Kidney (tissue), 14 donors: ENCODE data around the gene PHETA1. TPM values are rescaled to one million over a fixed set of nuclear protein-coding genes. Genes with fewer than 3 reads are reported as not detected.

Experiments
- DNase-seq, 5 donors: peaks; one replicate each; pipeline ENCODE4 v3.0.0-alpha.2; 2013 to 2020
- FAIRE-seq: peaks from 2 replicates; lab custom pipeline; 2012; peaks lifted over from hg19 to GRCh38; lab: Jason Lieb, UNC
- H3K27ac ChIP-seq, 2 donors: one replicate each; pipeline ENCODE4 v1.7.0; 2013; ENCODE audit warnings: low read depth in 2 of 2, low read length in 2 of 2, inconsistent platforms in 1 of 2
- H3K27me3 ChIP-seq: one replicate; pipeline ENCODE4 v1.7.1; 2013; ENCODE audit warnings: low read length, inconsistent platforms; ENCODE audit not compliant: control insufficient read depth, insufficient read depth
- H3K36me3 ChIP-seq, 3 donors: one replicate each; pipeline versions ENCODE4 v1.7.0 to v1.7.1; 2013; ENCODE audit warnings: low read length in 3 of 3, control low read depth in 1 of 3, inconsistent platforms in 1 of 3; ENCODE audit not compliant: insufficient read depth in 3 of 3, control insufficient read depth in 2 of 3
- H3K4me1 ChIP-seq, 3 donors: one replicate each; pipeline versions ENCODE4 v1.7.0 to v1.7.1; 2013; ENCODE audit warnings: low read length in 3 of 3, inconsistent platforms in 1 of 3, low read depth in 1 of 3; ENCODE audit not compliant: control insufficient read depth in 2 of 3, insufficient read depth in 2 of 3
- H3K4me3 ChIP-seq, 3 donors: one replicate each; pipeline versions ENCODE4 v1.7.0 to v1.8.1; 2013; ENCODE audit warnings: low read length in 3 of 3, control low read depth in 1 of 3, inconsistent platforms in 1 of 3
- H3K9ac ChIP-seq, 3 donors: one replicate each; pipeline versions ENCODE4 v1.7.0 to v1.7.1; 2013; ENCODE audit warnings: low read length in 3 of 3, control low read depth in 1 of 3, inconsistent platforms in 1 of 3
- H3K9me3 ChIP-seq, 3 donors: one replicate each; pipeline versions ENCODE4 v1.7.0 to v1.7.1; 2013; ENCODE audit warnings: low read length in 3 of 3, control low read depth in 1 of 3, inconsistent platforms in 1 of 3; ENCODE audit not compliant: control insufficient read depth in 2 of 3, insufficient read depth in 1 of 3
- CTCF ChIP-seq: IDR thresholded peaks from 3 replicates; pipeline ENCODE4 v1.5.1; 2012; ENCODE audit warnings: mild to moderate bottlenecking, moderate library complexity, borderline replicate concordance; ENCODE audit not compliant: insufficient read depth; ENCODE audit errors: extremely low read depth
- intact Hi-C: fragments of 100-400 bp; cut with DNase I; formaldehyde crosslinking; loops from one replicate; pipeline ENCODE4 v1.11.1; 2022
- polyA plus RNA-seq: library from polyadenylated mRNA; stranded (reverse); fragments of 350-450 nt; fragmentation: Illumina TruSeq; extraction: RNeasy Lipid Tissue Mini Kit (QIAGEN cat#74804); gene quantifications from one replicate; pipeline ENCODE4 v1.2.3, GENCODE V29; 2014; ENCODE audit warnings: low read depth, low replicate concordance; ENCODE audit not compliant: insufficient read depth
- total RNA-seq: library from RNA; stranded (reverse); fragmentation: NEBNext Ultra II Directional; extraction: Animal tissue kit (Norgen Biotek cat#: 25700); gene quantifications from one replicate; pipeline ENCODE4 v1.2.1, GENCODE V29; 2021
- donor health status: control.
- donor health status: control.
- donor health status: control.
- donor health status: control.
- donor health status: control.
- donor health status: DM: yes; HTN: yes; CAD: no.
- donor health status: Normal renal cell carcinoma (clear cell type).

Gene PHETA1
- total and polyA plus RNA-seq, 2 donors from 2014 or later, result 6.3 to 19.0 TPM

GRCh38 chr12:111387747-111388323 is 18.9 kb upstream of the PHETA1 start:
- Histone ChIP-seq H3K9ac (no peak overlapping the region), H3K4me1 (no peaks in the 10 kb centered on the region), H3K4me3 (no peak overlapping the region), H3K27me3 (no peaks in the 10 kb centered on the region), H3K36me3 (no peaks in the 10 kb centered on the region), H3K27ac (no peak overlapping the region), H3K9me3 (no peaks in the 10 kb centered on the region)
- intact Hi-C loops, result no loop called here
- FAIRE-seq (no peak), DNase-seq (peak in 3 of 5 donors; percentile 38 to 56 (median 51))
- TF ChIP-seq CTCF, result no peak

GRCh38 chr12:111386885-111387284 is 18.0 kb upstream of the PHETA1 start:
- no peak overlapping the region for H3K4me3 ChIP-seq
- H3K36me3 ChIP-seq, result no peaks in the 10 kb centered on the region
- H3K27me3 ChIP-seq, result no peaks in the 10 kb centered on the region
- H3K4me1 ChIP-seq, result no peaks in the 10 kb centered on the region
- intact Hi-C loops, result no loop called here
- H3K27ac ChIP-seq, result no peak overlapping the region
- TF ChIP-seq CTCF, result no peak
- FAIRE-seq (no peak), DNase-seq (peak in 1 of 5 donors; percentile 10)
- H3K9ac ChIP-seq, result no peak overlapping the region
- no peaks in the 10 kb centered on the region for H3K9me3 ChIP-seq

- no peak for FAIRE-seq
- Histone ChIP-seq H3K4me1 (no peaks in the 10 kb centered on the region), H3K36me3 (no peaks in the 10 kb centered on the region), H3K9me3 (no peaks in the 10 kb centered on the region), H3K4me3 (no peak overlapping the region), H3K27me3 (no peaks in the 10 kb centered on the region), H3K9ac (no peak overlapping the region), H3K27ac (no peak overlapping the region)
- intact Hi-C loops, result no loop called here
- no peak for DNase-seq
- TF ChIP-seq CTCF, result no peak
Observed at GRCh38 chr12:111384596-111384995, 15.7 kb upstream of the PHETA1 start.
